GM18907 (cell line): ENCODE results near the gene ARMC12.
A peak's percentile ranks its signal among the peaks of the same experiment; 100 is the strongest.

ENCODE experiments used
- ATAC-seq: cut with Tn5 transposase; IDR thresholded peaks from one replicate; pipeline ENCODE4 v1.9.1; 2021; ENCODE audit warnings: mild to moderate bottlenecking, moderate library complexity; ENCODE audit not compliant: unreplicated experiment

Gene ARMC12

GRCh38 chr6:35717449-35718374, 19.1 kb upstream of the ARMC12 start:
- ATAC-seq = no peak

GRCh38 chr6:35718375-35718736, 18.5 kb upstream of the ARMC12 start:
- ATAC-seq = no peak

GRCh38 chr6:35718911-35719381, 17.9 kb upstream of the ARMC12 start:
- no peak for ATAC-seq

- peak; percentile 34 for ATAC-seq
Observed at GRCh38 chr6:35719404-35719829, 17.4 kb upstream of the ARMC12 start.

GRCh38 chr6:35719830-35720733, 16.8 kb upstream of the ARMC12 start:
- peak; percentile 62 for ATAC-seq

GRCh38 chr6:35722121-35722761, 14.6 kb upstream of the ARMC12 start:
- no peak for ATAC-seq

GRCh38 chr6:35723587-35723986, 13.2 kb upstream of the ARMC12 start:
- ATAC-seq = no peak

GRCh38 chr6:35724059-35724458, 12.8 kb upstream of the ARMC12 start:
- ATAC-seq = no peak

GRCh38 chr6:35724471-35724870, 12.4 kb upstream of the ARMC12 start:
- ATAC-seq = no peak

GRCh38 chr6:35725081-35725708, 11.6 kb upstream of the ARMC12 start:
- no peak for ATAC-seq

GRCh38 chr6:35725721-35726438, 11.0 kb upstream of the ARMC12 start:
- ATAC-seq = no peak

GRCh38 chr6:35727231-35727934, 9.4 kb upstream of the ARMC12 start:
- ATAC-seq = peak; percentile 9

- peak; percentile 46 for ATAC-seq
Observed at GRCh38 chr6:35727935-35728682, 8.7 kb upstream of the ARMC12 start.

GRCh38 chr6:35728683-35729678, 7.9 kb upstream of the ARMC12 start:
- no peak for ATAC-seq

- no peak for ATAC-seq
Observed at GRCh38 chr6:35729722-35730121, 7.1 kb upstream of the ARMC12 start.

- ATAC-seq = no peak
Observed at GRCh38 chr6:35730745-35731413, 6.0 kb upstream of the ARMC12 start.

GRCh38 chr6:35731414-35731735, 5.5 kb upstream of the ARMC12 start:
- ATAC-seq = peak; percentile 52
